Stromal cell of bone marrow (primary cell): ENCODE measurements around the gene BTBD19.
"Not testable (repeated sequence)": the region's sequence is repeated elsewhere in the genome, so short reads cannot be mapped to it uniquely, and the experiment has no call there.

Experiments
- DNase-seq: peaks from one replicate; pipeline ENCODE4 v3.0.0-alpha.2; 2012; ENCODE audit warnings: low read depth

BTBD19 gene

GRCh38 chr1:44828003-44828651 is 19.8 kb downstream of the BTBD19 start:
- no peak for DNase-seq

GRCh38 chr1:44828841-44829440 is 20.6 kb downstream of the BTBD19 start:
- no peak for DNase-seq

GRCh38 chr1:44829506-44830384 is 21.4 kb downstream of the BTBD19 start:
- DNase-seq = no peak

- DNase-seq = no peak
Observed at GRCh38 chr1:44830900-44831304, 22.6 kb downstream of the BTBD19 start.

- no peak for DNase-seq
Observed at GRCh38 chr1:44831516-44831915, 23.2 kb downstream of the BTBD19 start.

- DNase-seq = no peak
Observed at GRCh38 chr1:44832056-44832705, 23.9 kb downstream of the BTBD19 start.

GRCh38 chr1:44834328-44834727 is 26.0 kb downstream of the BTBD19 start:
- DNase-seq = no peak

GRCh38 chr1:44835738-44836675 is 27.7 kb downstream of the BTBD19 start:
- DNase-seq = peak; percentile 68

GRCh38 chr1:44838294-44838693 is 30.0 kb downstream of the BTBD19 start:
- not testable (repeated sequence) for DNase-seq

GRCh38 chr1:44839576-44839975 is 31.3 kb downstream of the BTBD19 start:
- DNase-seq = no peak

GRCh38 chr1:44842486-44842861 is 34.2 kb downstream of the BTBD19 start:
- no peak for DNase-seq

GRCh38 chr1:44842862-44843655 is 34.7 kb downstream of the BTBD19 start, which contains the start of gene PTCH2:
PTCH2 (minus strand) TSS chr1:44843253; CDS start chr1:44842932, 321 bp downstream.
- DNase-seq = no peak

- DNase-seq = no peak
Observed at GRCh38 chr1:44846985-44847384, 38.7 kb downstream of the BTBD19 start.

- no peak for DNase-seq
Observed at GRCh38 chr1:44847845-44848244, 39.5 kb downstream of the BTBD19 start.

GRCh38 chr1:44848456-44849181 is 40.3 kb downstream of the BTBD19 start:
- DNase-seq = no peak

GRCh38 chr1:44849575-44850132 is 41.3 kb downstream of the BTBD19 start:
- DNase-seq = no peak

GRCh38 chr1:44851308-44851707 is 43.0 kb downstream of the BTBD19 start:
- no peak for DNase-seq

- no peak for DNase-seq
Observed at GRCh38 chr1:44853201-44853600, 44.9 kb downstream of the BTBD19 start.

GRCh38 chr1:44854970-44855369 is 46.6 kb downstream of the BTBD19 start:
- DNase-seq = no peak
